Endometrium (tissue), 2 donors: ENCODE measurements around the gene IRF5.
"Not testable (repeated sequence)": the region's sequence is repeated elsewhere in the genome, so short reads cannot be mapped to it uniquely, and the experiment has no call there.

ENCODE experiments used
- FAIRE-seq: peaks from 2 replicates; lab custom pipeline; 2012; peaks lifted over from hg19 to GRCh38; lab: Jason Lieb, UNC
- donor health status: control.
- donor health status: control.

IRF5 gene

DNA sequence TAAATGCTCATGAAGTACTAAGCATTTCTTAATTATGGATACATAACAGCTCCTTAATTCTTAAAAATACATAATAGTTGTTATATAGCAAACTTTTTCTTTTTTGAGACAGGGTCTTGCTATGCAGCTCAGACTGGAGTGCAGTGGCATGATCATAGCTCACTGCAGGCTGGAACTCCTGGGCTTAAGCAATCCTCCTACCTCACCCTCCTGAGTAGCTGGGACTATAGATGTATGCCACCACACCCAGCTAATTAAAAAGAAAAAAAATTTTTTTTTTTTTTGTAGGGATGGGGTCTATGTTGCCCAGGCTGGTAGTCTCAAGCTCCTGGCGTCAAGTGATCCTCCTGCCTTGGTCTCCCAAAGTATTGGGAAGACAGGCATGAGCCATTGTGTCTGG is 30.9 kb downstream of the IRF5 start:
- FAIRE-seq, result no peak

GRCh38 chr7:128974241-128974934 is 36.7 kb downstream of the IRF5 start:
- no peak for FAIRE-seq

DNA sequence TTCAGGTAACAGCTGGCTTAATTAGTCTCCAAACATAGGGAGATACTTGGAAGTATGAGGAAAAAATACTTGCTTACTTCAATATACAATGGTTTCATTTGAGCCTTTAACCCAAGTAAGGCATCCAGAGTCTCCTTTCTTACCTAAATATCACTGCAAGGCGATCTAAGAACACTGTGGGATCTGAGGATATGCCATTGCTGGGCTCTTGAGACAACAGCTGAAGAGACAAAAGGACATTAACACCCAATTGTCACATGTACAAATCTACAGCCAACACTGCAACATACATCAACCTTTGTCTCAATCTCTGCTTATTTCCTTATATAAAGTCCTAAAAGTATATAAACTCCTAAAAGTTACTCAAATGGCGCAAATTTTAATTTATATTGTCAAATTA is 44.4 kb downstream of the IRF5 start:
- no peak for FAIRE-seq

GRCh38 chr7:128985660-128986059 is 47.9 kb downstream of the IRF5 start:
- no peak for FAIRE-seq

- no peak for FAIRE-seq
Measured at GRCh38 chr7:128986609-128987008, 48.9 kb downstream of the IRF5 start.

GRCh38 chr7:128988372-128988771 is 50.6 kb downstream of the IRF5 start:
- FAIRE-seq, result no peak

- no peak for FAIRE-seq
Measured at GRCh38 chr7:128989961-128990360, 52.2 kb downstream of the IRF5 start.

DNA sequence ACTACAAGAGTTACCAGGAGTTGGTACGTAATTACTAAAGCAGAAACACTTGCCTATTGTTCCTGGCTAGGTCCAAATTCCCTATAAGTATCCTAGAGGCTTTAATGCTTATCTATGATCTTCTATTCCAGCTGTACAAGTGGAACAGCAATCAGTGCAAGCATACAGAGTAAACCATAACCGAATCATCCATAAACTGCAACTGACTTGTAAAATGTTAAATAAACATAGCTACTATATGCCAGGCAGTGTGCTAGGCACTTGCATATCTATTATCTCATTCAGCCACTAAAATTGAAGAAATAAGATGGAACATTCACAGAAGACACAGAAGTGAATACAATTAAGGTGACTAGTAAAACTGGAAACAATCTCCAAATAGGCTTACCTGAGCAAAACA is 55.7 kb downstream of the IRF5 start:
- no peak for FAIRE-seq

DNA sequence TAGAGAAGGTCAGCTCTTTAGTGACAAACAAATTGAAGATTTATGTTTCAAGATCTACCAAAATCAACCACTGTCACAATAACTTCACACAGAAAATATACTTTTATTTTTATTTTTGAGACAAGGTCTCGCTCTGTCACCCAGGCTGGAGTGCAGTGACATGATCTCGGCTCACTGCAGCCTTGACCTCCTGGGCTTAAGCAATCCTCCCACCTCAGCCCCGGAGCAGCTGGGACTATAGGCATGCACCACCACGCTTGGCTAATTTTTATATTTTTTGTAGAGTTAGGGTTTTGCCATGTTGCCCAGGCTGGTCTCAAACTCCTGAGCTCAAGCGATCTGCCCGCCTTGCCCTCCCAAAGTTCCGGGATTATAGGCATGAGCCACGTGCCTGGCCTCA is 56.8 kb downstream of the IRF5 start:
- FAIRE-seq, result not testable (repeated sequence)

DNA sequence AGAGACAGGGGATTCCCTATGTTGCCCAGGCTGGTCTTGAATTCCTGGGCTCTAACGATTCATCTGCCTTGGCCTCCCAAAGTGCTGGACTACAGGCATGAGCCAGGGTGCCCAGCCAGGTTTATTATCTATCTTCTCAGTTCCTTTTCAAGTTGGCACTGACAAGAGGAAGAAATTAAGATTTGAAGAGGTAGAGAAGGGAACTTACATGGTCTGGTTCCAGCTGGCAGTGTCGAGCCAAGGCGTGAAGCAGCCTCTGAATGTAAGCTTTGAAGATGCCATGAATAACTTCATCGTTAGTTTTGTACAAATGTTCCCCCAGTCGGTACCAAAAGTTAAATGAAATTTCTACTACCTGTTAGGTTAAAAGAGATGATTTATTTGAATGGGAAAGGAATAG is 59.5 kb downstream of the IRF5 start:
- no peak for FAIRE-seq
